Testis (tissue), 2 donors: Measurements from ENCODE around the gene HMCES.

Experiments used
- CTCF ChIP-seq, 3 experiments: fragments of 450-650 bp in 2 of 3; fragments of 200-600 bp in 1 of 3; sonication (generic) in 1 of 3; IDR thresholded peaks; one replicate each; pipeline ENCODE4 v1.5.1; 2016 to 2019; ENCODE audit warnings: antibody characterized with exemption in 3 of 3, mild to moderate bottlenecking in 2 of 3, moderate library complexity in 1 of 3
- POLR2A ChIP-seq: fragments of 450-650 bp; IDR thresholded peaks from one replicate; pipeline ENCODE4 v1.6.1; 2017; ENCODE audit warnings: antibody characterized with exemption, mild to moderate bottlenecking, moderate library complexity

DNA sequence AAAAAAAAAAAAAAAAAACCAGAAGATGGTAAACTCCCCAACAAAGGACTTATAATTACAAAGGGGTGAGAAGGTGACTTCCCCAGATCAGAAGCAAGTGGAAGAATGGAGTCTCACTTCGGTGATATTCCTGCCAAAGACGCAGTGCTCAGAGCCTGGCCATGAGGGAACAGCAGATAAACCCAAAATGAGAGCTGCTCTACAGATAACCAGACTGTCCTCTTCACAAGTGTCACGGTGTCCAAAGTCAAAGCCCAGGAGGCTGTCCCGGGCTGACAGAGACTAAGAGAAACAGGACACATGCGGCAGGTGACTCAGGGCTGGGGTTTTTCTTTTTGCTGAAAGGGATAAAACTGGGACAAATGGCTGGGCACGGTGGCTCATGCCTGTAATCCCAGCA lies 48.8 kb downstream of the HMCES start:
- TF ChIP-seq CTCF (IDR thresholded peaks at IDR 0.05) (no peak), POLR2A (no peak)
